MCF 10A (cell line): ENCODE measurements around the gene SRD5A2. TPM values are rescaled to one million over a fixed set of nuclear protein-coding genes. Genes with fewer than 3 reads are reported as not detected.
A peak's percentile ranks its signal among the peaks of the same experiment; 100 is the strongest.

Experiments used
- BruUV-seq: library from RNA; stranded (reverse); fragments of 400-500 nt; replicated peaks from 2 replicates; lab custom pipeline; 2021; lab: Mats Ljungman, UMichigan
- CTCF ChIA-PET: fragments of 300-600 bp; sonication (Branson Sonifier 250); formaldehyde crosslinking; extraction: SDS; loops from one replicate; lab custom pipeline; 2021; ENCODE audit warnings: antibody characterized with exemption, inconsistent platforms; lab: Yijun Ruan, JAX
- POLR2A ChIA-PET: fragments of 300-600, 350-650 bp; sonication (Branson Sonifier 250); formaldehyde crosslinking; extraction: SDS; loops from one replicate; lab custom pipeline; 2020; ENCODE audit warnings: antibody characterized with exemption, inconsistent platforms; lab: Yijun Ruan, JAX
- DNase-seq: peaks from one replicate; pipeline ENCODE4 v3.0.0-alpha.2; 2018; ENCODE audit not compliant: unreplicated experiment
- H3K27ac Mint-ChIP-seq: one replicate; pipeline ENCODE4 v1.8.0; 2022; ENCODE audit warnings: mild to moderate bottlenecking, low read depth, mixed read lengths; ENCODE audit not compliant: unreplicated experiment
- H3K27me3 Mint-ChIP-seq: one replicate; pipeline ENCODE4 v1.8.0; 2022; ENCODE audit warnings: mixed read lengths; ENCODE audit not compliant: insufficient read depth, unreplicated experiment
- H3K36me3 Mint-ChIP-seq: one replicate; pipeline ENCODE4 v1.8.0; 2022; ENCODE audit warnings: mild to moderate bottlenecking, moderate library complexity, mixed read lengths; ENCODE audit not compliant: insufficient read depth, unreplicated experiment
- H3K4me1 Mint-ChIP-seq: one replicate; pipeline ENCODE4 v1.8.0; 2022; ENCODE audit warnings: mixed read lengths; ENCODE audit not compliant: insufficient read depth, unreplicated experiment
- H3K4me3 Mint-ChIP-seq: one replicate; pipeline ENCODE4 v1.8.0; 2022; ENCODE audit warnings: mild to moderate bottlenecking, moderate library complexity, mixed read lengths; ENCODE audit not compliant: unreplicated experiment
- H3K9me3 Mint-ChIP-seq: one replicate; pipeline ENCODE4 v1.8.0; 2022; ENCODE audit warnings: mixed read lengths; ENCODE audit not compliant: unreplicated experiment
- intact Hi-C: fragments of 100-400 bp; cut with micrococcal nuclease; formaldehyde crosslinking; loops from 2 replicates; pipeline ENCODE4 v1.14.1; 2022
- total RNA-seq: library from RNA; stranded (reverse); gene quantifications from 2 replicates; pipeline ENCODE4 v1.2.3, GENCODE V29; 2022
- TF ChIP-seq, protein P1 (sequence below): fragments of 200-600 bp; IDR thresholded peaks from one replicate; pipeline ENCODE4 v1.8.0; 2022; ENCODE audit warnings: antibody characterized with exemption, mild to moderate bottlenecking; ENCODE audit not compliant: unreplicated experiment

Gene SRD5A2
- total RNA-seq, 1 experiment from 2014 or later, result not detected

- DNase-seq, result no peak
- H3K4me1 Mint-ChIP-seq, result peaks cover 2% of the 10 kb centered on the region
- intact Hi-C loops, result no loop called here
- POLR2A ChIA-PET, result no interaction called here
- no peak overlapping the region for H3K4me3 Mint-ChIP-seq
- peaks cover 13% of the 10 kb centered on the region for H3K9me3 Mint-ChIP-seq
- H3K27me3 Mint-ChIP-seq, result no peaks in the 10 kb centered on the region
- CTCF ChIA-PET, result no interaction called here
- BruUV-seq, result no TSS peak
- no peaks in the 10 kb centered on the region for H3K36me3 Mint-ChIP-seq
- H3K27ac Mint-ChIP-seq, result no peak overlapping the region
- TF ChIP-seq, protein P1, sequence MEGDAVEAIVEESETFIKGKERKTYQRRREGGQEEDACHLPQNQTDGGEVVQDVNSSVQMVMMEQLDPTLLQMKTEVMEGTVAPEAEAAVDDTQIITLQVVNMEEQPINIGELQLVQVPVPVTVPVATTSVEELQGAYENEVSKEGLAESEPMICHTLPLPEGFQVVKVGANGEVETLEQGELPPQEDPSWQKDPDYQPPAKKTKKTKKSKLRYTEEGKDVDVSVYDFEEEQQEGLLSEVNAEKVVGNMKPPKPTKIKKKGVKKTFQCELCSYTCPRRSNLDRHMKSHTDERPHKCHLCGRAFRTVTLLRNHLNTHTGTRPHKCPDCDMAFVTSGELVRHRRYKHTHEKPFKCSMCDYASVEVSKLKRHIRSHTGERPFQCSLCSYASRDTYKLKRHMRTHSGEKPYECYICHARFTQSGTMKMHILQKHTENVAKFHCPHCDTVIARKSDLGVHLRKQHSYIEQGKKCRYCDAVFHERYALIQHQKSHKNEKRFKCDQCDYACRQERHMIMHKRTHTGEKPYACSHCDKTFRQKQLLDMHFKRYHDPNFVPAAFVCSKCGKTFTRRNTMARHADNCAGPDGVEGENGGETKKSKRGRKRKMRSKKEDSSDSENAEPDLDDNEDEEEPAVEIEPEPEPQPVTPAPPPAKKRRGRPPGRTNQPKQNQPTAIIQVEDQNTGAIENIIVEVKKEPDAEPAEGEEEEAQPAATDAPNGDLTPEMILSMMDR, result no peak
These were observed 12.0 kb downstream of the SRD5A2 start for GRCh38 chr2:31568585-31569201.

GRCh38 chr2:31567679-31568078 is 13.1 kb downstream of the SRD5A2 start:
- no TSS peak for BruUV-seq
- intact Hi-C loops, result no loop called here
- TF ChIP-seq, protein P1, result no peak
- no peak overlapping the region for H3K27ac Mint-ChIP-seq
- ChIA-PET POLR2A (no interaction called here), CTCF (interaction anchor here (0.7 kb wide), 1 partner anchor 1250 kb away, joined by 3 read pairs; no protein-coding TSS in a partner anchor)
- no peak overlapping the region for H3K4me3 Mint-ChIP-seq
- DNase-seq, result no peak
- H3K27me3 Mint-ChIP-seq, result no peaks in the 10 kb centered on the region
- H3K9me3 Mint-ChIP-seq, result peaks cover 13% of the 10 kb centered on the region
- H3K36me3 Mint-ChIP-seq, result no peaks in the 10 kb centered on the region
- peaks cover 12% of the 10 kb centered on the region for H3K4me1 Mint-ChIP-seq

- BruUV-seq, result no TSS peak
- Mint-ChIP-seq H3K9me3 (no peaks in the 10 kb centered on the region), H3K27me3 (no peaks in the 10 kb centered on the region), H3K4me3 (no peak overlapping the region), H3K27ac (peak overlapping the region; percentile 65), H3K4me1 (peaks cover 27% of the 10 kb centered on the region), H3K36me3 (no peaks in the 10 kb centered on the region)
- ChIA-PET POLR2A (interaction anchor here (0.7 kb wide), 1 partner anchor 1698 kb away, joined by 3 read pairs; no protein-coding TSS in a partner anchor), CTCF (interaction anchor here (0.7 kb wide), 1 partner anchor 501 kb away, joined by 4 read pairs; no protein-coding TSS in a partner anchor)
- TF ChIP-seq, protein P1, result no peak
- peak; percentile 74 for DNase-seq
- intact Hi-C loops, result no loop called here
These were observed 17.4 kb downstream of the SRD5A2 start for GRCh38 chr2:31563273-31563839.

DNA sequence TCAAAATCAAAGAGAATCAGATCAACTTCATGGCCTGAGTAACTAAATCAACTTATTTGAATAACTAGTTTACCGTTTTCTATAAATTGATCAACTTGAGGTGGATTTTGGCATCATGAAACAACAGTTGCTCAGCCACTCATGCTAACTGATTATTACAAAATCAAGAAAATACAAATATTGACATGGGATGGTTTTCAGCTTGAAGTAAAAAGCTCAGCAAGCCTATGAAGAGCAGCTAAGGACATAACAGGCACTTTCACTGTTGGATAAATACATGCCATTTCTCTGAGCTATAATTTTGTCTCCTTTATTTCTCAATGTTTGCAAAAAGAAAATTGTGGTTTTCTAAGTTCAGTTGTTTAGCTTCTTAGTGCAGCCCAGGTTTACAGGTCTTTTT is 18.9 kb downstream of the SRD5A2 start:
- Mint-ChIP-seq H3K4me3 (no peak overlapping the region), H3K27me3 (no peaks in the 10 kb centered on the region), H3K36me3 (no peaks in the 10 kb centered on the region), H3K27ac (no peak overlapping the region), H3K4me1 (peaks cover 30% of the 10 kb centered on the region), H3K9me3 (no peaks in the 10 kb centered on the region)
- no peak for DNase-seq
- BruUV-seq, result no TSS peak
- ChIA-PET POLR2A (no interaction called here), CTCF (no interaction called here)
- TF ChIP-seq, protein P1, result no peak
- intact Hi-C loops, result no loop called here
